ENCODE results near the gene MRPL54.

DNA sequence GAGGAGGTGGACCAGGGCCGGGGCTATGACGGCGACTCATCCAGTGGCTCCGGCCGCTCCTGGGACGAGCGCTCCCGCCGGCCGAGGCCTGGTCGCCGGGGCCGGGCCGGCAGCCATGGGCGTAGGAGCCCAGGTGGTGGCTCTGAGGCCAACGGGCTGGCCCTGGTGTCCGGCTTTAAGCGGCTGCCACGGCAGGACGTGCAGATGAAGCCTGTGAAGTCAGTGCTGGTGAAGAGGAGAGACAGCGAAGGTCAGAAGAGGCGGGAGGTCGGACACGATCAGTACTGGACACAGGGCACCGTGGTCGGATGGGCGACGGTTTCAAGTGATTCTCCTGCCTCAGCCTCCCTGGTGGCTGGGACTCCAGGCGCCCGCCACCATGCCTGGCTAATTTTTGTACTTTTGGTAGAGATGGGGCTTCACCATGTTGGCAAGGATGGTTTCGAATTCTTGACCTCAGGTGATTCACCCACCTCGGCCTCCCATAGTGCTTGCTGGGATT, 32.0 kb upstream of the MRPL54 start:
- TF ChIP-seq, protein P1, sequence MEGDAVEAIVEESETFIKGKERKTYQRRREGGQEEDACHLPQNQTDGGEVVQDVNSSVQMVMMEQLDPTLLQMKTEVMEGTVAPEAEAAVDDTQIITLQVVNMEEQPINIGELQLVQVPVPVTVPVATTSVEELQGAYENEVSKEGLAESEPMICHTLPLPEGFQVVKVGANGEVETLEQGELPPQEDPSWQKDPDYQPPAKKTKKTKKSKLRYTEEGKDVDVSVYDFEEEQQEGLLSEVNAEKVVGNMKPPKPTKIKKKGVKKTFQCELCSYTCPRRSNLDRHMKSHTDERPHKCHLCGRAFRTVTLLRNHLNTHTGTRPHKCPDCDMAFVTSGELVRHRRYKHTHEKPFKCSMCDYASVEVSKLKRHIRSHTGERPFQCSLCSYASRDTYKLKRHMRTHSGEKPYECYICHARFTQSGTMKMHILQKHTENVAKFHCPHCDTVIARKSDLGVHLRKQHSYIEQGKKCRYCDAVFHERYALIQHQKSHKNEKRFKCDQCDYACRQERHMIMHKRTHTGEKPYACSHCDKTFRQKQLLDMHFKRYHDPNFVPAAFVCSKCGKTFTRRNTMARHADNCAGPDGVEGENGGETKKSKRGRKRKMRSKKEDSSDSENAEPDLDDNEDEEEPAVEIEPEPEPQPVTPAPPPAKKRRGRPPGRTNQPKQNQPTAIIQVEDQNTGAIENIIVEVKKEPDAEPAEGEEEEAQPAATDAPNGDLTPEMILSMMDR (IDR thresholded peaks at IDR 0.05; ENCODE audit: low read depth, low read length) = no peak
- no peak for TF ChIP-seq EZH2phosphoT487 (IDR thresholded peaks at IDR 0.05; ENCODE audit: low read depth)
